GM12874 (cell line): ENCODE data around the gene LDLRAP1.

Source experiments
- TF ChIP-seq, protein P1 (sequence below): IDR thresholded peaks from 2 replicates; pipeline ENCODE4 v1.5.1; 2011; ENCODE audit warnings: low read depth, mild to moderate bottlenecking, control low read depth, low read length, moderate library complexity; ENCODE audit not compliant: insufficient read depth

LDLRAP1 gene

DNA sequence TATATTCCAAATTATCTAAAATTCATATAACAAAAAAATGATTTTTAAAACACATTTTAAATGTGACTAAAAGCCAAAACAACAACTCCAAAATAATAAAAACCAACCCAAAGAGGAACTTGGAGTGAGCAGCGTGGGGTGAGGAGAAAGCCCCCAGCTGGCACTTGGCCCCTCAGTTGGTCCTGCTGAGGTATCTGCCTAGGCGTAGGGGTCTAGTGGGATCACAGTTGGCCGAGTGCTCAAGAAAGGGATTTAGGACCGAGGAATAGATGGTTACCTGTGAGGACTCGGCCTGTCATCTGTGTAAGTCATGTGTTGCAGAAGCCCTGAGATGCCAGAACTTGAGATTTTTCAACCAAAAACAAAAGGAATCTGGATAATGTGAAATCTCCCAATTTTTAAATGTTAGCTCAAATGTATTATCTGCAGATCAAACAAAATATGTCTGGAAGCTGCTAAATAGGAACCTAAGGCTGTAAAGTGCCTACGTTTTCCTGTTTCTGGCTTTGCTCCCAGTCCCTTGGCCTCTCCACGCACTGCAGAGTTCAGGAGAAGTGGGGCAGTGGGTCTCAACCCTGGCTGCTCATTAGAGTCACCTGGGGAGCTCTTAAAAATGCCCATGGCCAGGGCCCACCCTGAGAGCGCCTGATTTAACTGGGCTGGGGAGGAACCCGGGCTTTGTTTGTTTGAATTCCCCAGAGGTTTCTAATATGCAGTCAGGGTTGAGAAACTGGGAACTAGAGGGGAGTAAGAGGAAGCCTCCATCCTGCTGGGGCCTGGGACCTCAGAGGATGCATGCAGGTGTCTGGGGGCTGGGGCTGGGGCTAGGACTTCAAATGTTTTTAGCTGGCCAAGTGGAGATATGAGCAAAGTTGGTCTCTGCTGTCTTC, 38.5 kb upstream of the LDLRAP1 start:
- TF ChIP-seq, protein P1, sequence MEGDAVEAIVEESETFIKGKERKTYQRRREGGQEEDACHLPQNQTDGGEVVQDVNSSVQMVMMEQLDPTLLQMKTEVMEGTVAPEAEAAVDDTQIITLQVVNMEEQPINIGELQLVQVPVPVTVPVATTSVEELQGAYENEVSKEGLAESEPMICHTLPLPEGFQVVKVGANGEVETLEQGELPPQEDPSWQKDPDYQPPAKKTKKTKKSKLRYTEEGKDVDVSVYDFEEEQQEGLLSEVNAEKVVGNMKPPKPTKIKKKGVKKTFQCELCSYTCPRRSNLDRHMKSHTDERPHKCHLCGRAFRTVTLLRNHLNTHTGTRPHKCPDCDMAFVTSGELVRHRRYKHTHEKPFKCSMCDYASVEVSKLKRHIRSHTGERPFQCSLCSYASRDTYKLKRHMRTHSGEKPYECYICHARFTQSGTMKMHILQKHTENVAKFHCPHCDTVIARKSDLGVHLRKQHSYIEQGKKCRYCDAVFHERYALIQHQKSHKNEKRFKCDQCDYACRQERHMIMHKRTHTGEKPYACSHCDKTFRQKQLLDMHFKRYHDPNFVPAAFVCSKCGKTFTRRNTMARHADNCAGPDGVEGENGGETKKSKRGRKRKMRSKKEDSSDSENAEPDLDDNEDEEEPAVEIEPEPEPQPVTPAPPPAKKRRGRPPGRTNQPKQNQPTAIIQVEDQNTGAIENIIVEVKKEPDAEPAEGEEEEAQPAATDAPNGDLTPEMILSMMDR: no peak

DNA sequence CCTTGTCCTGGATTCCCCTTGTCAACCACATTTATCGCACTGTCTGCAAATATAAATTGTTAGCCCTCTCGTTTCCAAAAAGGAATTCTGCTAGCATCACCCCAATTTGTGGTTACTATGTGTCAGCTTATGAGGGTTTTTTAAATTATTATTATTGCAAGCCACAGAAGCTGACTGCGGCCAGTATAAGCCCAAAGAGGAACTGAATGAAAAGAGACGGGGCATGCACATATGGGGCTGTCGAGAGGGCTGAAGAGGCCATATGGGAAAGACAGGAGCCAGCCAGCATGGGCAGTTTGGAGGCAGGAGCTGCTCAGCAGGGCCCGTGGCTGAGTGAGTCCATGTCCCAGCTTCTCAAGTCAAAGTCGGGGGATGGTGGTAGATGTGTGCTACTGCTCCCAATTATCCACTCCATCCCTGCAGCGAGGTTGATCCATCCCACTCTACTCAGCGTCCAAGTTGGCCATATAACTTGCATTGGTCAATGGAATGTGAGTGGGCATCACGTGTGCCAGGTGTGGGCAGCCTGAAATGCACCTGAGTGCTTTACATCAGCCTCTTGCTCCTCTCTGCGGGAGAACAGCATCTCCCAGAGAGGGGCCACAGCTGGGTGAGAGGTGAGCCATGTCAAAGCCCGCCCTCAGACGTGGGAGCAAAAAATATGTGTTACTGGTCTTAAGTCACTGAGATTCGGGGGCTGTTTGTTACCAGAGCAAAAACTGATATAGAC, 37.6 kb upstream of the LDLRAP1 start:
- TF ChIP-seq, protein P1: no peak

DNA sequence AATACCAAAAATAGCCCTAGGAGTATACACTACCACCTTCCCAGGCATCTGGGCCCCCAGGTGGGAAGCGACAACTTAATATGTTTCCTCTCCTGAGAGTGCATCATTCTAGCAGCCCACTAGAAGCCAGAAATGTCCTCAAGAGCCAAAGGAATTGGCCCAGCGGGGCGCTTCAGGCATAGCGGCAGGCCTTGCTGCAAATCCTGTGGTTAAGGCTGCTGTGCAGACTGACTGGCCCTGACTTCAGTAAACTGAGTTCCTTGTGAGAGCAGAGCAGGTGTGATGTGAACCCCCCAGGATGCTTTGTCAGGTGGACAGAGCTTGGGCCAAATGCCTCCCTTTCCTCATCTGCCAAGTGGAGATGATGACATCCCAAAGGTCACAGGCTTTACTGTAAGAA, 29.7 kb upstream of the LDLRAP1 start:
- TF ChIP-seq, protein P1: no peak

DNA sequence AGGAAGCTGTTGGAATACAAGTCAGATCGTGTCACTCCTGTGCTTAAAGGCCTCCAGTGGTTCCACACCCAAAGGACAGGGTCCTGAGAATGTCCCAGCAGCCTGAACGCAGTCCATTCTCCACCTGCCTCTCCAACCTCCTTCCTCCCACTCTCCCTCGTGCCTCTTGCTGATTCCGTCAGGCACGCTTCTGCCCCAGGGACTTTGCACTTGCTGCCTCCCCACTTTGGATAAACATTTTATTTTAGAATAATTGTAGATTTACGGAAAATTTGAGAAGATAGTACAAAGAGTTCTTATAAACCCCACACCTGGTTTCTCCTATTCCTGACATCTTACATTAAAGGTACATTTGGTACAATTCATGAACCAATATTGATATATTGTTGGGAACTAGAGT, 28.4 kb upstream of the LDLRAP1 start:
- TF ChIP-seq, protein P1: no peak

DNA sequence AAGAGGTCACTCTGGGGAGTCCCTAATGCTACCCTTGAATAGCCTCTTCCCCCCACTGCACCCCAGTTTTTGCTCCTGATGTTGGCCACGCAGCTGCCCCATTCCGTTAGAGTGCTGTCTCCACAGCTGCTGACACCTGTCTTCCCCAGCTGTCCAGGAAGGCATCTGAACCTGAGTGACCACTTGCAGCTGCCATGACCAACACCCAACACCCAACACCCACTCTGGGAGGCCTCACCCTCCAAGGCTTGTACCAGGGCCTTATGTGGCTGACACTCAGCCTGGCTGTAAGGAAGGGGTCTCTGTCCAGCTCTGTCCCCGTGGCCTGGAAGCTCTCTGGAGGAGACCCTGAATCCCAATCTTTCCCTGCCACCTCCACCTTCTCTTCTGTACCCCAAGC, 26.7 kb upstream of the LDLRAP1 start:
- TF ChIP-seq, protein P1: no peak

DNA sequence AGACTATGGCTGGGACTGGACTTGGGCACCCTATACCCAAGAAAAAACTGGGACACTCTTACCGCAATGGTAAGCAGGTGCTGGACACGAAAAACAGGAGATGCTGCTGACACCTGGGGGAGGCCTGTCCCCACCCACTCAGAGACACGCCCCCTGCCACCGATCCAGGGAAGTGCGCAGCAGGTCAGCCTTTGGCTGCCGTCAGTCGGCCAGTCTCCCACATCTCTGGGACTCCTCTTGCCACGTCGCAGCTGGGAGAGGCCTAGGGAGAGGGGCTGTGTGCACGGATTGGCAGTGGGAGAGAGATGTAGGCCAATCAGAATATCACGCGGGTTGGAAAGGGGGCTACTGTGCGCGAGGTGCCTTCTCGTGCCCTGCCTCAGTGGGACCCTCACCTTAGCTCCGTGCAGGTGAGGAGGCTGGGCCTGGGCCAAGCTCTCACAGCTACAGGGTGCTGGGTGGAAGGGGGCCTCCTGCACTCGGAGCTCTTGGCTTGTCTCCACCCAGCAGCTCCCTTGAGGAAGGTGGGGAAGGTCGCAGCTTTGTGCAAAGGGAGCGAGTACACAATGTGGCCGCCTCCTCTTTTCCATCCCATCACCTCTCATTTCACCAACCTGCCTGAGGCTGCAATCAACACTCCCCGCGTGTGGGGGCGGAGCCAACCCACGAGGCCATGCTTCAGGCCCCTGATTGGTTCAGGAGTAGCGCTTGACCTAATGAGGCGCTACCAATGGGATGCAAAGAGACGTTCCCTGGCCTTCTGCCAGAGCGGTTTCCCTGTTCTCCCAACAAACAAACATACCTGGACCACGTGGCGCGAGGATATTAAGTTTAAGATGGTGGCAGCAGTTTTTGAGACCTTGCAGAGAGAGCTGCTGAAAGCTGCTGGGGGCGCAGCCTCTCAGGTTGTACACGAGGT, 25.7 kb upstream of the LDLRAP1 start:
- TF ChIP-seq, protein P1: no peak

DNA sequence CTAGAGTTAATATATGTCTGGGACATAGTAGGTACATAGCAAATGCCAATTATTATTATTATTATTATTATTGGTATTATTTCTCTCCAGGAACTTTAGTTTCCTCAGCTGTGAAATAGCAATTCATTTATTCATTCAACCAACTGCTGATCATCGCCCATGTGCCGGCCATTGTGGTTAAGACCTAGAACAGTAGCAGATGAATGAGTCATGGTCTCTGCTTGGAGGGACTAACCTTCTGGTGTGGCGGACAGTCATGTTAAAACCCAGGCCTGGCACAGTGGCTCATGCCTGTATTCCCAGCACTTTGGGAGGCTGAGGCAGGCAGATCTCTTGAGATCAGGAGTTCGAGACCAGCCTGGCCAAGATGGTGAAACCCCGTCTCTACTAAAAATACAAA, 23.8 kb upstream of the LDLRAP1 start:
- TF ChIP-seq, protein P1: no peak
